NCI-H146 treated with DMSO at 0.1 percent for 48 hours (cell line): ENCODE results near the gene PRKCQ.

Experiments
- DNase-seq: peaks from one replicate; lab custom pipeline; 2025; ENCODE audit not compliant: unreplicated experiment; lab: John Stamatoyannopoulos, UW

Gene PRKCQ

DNA sequence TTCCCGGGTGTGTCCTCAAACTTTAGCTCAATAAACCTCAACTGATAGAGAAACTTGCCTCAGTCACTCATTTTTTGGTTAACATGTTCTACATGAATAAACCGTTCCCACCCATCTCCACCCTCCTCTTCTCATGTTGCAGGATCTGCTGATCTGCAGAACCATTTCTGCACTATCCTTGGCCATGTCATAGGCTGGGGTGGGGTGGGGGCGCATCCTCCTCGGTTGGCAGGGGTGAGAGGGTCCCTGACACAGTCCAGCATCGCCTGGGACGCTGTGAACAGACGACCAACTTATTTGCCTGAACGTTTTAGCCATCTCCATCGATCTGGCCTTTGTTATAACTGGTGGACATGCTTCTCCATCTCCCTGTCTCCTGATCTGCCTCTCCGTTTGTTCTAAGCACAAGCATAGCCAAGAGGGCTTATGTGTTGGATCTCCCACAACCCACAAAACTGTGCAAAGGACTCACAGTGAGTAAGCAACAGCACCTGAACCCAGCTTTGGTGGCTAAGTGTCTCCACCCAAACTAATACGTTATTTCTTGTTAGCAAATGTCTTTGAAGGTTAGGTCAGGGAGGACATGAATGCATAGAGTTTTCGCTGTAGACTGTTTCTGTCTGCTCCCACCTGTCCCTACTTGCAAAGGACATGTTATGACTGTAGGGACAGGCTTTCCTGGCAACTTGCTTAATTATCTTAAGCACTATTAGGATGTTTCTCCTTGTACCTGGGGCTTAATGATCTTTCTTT lies 51.7 kb downstream of the PRKCQ start:
- no peak for DNase-seq

DNA sequence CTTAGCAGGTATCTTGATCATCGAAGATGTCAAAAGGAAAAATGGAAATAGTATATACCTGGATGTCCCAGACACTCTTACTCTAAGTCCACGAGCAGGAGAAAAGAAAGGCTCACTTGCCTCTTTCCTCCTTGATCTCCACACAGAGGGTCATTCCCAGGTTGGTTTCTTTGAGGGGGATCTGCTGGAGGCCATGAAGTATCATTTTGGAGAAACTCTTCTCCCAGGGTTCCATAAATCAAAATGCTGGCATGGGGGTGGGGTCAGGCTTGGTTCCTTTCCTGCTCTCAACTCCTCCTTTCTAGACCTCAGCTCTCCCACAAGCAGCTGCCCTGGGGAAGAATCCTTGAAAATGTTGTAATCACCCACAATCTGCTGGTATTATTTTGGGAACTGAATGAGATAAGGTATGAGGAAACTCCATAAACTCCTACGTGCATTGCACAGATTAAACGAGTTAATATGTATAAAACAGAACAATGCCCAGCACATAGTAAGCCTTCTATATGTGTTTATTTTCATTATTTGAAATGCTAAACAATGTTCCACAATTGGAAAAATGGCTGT lies 54.4 kb downstream of the PRKCQ start:
- no peak for DNase-seq

DNA sequence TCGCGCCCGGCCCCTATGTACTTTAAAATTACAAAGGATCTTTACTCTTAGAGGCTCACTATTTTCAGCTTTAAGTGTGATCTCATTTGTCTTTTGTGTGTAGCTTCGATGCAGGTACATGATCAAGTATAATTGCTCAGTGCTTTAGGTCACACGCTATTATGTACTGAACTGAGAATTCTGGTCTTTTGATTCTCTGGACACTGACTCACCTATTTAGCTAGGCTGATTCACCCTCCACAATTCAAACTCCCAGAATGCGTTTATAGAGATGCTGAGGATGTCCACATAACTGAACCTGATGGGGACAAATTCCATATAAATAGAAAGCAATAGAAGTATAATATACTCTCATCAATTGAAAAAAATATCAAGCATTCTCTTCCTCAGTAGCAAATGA lies 57.8 kb downstream of the PRKCQ start:
- no peak for DNase-seq

DNA sequence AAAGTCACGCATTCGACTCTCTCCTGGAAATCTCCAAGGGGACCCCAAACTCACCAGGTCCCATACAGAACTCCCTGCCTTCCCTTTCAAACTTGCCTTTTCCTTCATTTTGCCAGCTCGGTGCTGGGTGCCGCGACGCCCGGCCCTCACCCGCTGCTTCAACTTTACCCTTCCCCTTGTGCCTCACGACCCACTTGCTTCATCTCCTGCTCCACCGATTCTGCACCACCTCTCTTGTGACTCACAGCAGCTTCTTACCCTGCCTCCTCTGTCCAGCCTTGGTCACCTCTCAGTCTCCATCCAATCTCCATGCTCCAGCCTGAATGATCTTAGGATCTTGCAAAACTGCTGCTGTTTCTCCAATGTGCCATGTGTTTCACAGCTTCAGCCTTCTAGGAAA lies 59.9 kb downstream of the PRKCQ start:
- no peak for DNase-seq

DNA sequence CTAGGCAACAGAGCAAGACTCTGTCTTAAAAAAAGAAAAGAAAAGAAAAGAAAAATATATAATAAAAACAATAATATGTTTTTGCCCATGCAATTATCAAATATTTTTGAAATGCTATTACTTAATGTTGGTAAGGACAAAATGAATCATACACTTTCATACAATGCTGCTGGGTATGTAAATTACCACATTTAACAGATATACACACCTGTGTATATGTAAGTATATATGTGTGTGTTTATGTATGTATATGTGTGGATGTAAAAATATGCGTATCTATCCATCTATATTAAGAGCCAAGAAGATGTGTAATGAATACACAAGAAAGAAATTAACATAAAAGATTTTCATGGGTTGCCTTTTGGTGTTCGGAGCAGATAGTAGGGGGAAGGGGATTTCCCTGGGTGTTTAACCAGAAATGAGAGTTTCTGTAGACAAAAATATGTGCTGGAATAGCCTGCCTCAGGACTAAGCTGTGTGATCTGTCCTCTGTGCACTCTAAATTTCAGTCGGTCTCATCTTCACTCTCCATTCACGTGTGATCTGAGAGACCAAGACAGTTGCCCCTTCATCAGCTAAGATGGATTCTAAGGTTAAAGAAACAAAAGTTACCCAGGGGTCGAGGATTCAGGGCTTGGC lies 61.2 kb downstream of the PRKCQ start:
- DNase-seq: no peak

DNA sequence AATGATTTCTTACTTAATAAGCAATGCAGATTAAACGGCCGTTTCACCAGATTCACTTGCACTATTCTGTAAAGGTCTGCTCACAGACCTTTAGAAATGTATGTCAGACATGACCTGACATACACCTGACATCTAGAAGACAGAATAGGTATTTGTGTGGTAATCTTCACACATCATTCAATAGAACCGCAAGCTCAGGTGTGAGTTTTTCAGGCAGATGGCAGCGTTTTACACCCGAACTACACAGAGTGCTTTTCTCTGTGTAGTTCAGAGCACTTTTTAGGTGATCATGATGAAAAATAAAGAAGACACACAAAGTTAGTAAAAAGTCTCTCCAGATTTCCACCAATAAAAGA lies 63.2 kb downstream of the PRKCQ start:
- no peak for DNase-seq

DNA sequence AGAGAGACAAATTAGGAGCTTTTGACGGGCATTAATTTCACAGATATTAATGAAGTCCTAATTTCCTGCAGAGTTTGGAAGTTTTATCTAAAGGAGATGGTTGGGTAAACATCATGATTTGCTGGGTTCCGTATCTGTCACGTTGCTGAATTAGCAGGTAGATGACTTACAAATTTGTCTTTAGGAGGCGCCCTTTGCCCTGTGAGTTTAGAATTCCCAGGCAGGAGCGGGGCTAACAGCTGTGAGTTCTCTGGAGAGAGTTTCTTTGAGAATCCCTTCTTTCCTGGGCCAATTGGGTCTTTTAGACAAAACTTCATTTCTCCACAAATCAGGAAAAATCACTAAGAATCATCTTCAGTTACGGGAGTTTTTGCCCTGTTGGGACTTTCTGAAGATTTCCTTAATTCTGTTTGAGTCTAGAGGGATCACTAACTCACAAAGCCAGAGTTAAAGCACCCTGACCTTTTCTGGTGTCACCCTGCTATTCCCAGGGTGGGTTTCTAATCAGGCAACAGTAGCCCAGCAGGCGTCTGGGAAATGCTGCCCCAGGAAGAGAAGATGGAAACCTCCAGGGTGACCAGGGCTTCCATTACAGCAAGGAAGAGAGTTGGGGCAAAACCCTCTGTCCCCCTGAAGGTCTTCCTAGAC lies 63.7 kb downstream of the PRKCQ start:
- no peak for DNase-seq

DNA sequence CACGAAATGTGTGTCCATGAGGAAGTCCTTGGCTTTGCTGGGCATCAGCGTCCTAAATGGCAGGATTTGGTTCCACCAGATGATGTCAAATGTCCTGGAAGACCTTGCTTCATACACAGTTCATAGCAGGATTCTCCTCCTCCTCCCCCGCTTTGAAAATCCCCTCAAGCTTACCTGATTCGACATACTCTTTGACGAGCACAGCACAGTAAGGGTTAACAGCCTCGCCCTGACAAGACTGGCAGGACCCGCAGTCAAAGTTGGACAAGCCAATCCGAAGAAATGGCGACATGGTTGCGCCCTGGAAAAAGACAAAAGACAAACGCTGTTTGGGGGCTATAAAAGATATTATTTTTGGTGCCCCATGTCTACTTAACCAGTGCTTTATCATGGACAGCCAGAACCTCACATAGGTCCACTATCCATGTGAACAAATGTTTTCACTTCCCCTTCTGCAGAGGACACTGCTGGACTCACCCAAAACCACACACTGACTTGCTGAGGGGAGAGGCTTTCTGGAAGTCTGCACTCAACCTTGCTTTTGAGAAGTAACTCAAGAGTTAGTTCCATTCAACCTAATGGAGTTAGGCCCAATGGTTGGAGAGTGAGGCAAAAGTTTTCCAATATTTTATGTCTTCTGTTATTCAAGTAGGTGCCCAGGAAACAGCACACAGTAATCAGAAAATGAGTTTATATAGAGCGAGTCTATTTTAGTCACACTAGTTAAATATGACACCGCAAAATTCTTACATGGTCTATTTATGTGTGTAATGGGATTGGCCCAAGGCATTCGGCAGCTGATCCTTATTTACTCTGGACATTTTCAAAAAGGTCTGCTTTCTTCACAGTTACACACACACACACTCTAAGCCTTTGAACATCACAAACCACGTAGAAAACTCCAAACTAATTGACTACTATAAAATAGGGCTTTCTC lies 65.0 kb downstream of the PRKCQ start:
- DNase-seq: no peak

DNA sequence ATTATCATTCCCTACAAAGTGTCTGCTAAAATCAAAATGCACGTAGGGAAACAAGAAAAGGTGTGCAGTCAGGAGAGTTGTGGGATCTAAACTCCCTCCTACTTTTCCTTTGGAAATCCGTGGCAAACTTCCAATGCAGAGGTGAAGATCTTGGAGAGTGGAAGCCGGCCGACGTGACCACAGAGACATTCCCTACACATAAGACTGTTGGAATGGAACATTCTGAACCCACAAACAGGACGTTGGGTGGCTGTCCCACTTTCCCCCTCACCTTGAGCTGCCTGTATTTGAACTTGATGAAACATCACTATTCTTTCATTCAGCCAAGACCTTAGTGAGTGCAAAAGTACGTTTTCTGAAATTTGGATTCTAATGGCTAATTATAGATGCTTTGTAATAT lies 65.9 kb downstream of the PRKCQ start:
- DNase-seq: no peak

DNA sequence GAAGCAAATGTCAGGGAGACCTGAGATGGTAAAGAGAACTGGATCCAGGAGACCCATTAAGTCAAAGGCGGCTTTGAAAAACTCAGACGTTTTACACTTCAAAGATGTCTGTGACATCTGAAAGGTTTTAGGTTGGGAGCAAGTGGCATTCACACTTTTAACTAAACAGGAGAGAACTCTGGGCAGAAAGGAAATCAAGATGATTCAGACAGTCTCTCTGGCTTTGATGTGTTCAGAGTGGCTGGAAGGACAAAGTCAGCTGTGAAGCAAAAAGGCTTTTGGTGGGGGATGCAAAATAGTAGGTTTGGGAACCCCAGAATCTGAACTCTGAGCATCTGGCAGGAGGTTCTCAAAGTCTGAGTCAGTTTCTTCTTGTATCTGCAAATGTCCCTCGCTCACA lies 66.6 kb downstream of the PRKCQ start:
- DNase-seq: no peak

DNA sequence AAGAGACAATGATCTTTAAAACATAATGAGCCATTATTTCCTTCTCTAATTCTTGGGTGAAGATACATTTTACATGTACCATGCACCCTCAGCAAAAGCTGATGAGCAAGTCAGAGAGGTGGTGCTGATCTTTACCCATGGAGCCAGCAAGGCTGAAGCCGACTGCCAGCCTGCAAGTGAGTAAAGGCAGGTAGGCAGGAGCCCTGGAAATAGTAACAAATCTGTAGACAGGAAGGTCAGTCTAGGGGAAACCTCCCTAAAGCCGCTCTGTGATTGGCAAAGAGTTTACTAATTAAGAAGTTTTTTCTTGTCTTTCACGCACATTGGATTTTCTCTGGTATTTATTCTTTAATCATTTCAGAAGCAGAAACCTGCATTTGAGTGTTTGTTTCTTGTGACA lies 67.9 kb downstream of the PRKCQ start:
- no peak for DNase-seq

DNA sequence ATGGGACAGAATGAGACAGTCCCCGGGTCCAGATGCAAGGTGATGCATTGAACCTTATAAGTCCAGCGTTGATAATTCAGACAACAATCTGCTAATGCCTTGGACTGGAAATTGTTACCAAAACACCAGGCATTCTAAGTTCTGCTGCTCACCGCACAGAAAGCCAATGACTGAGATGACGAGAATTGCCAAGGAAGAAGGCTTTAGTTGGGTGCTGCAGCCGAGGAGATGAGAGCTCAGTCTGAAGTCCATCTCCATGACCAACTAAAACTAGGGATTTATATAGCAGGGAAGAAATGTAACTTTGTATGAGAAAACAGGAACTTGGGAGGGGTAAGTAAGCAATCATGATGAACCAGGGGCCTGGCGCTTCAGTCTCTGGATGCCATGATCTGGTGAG lies 68.7 kb downstream of the PRKCQ start:
- no peak for DNase-seq

DNA sequence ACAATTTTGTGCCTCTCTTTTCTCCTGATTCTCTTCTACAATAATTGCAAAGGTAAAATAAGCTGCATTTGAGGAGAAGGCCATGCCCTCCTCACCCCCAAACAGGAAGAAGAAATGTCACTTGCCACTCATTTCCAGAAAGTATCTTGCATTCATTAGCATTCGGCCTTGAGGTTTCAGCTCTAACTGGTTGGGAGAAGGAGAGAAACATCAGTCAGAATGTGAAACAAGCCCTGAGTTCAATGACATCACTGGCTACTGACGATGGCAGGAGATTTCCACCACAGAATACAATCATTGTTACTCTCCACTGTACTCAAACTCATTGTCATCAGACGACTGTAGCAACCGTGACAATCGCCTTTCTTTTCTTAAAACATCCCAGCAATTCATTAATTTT lies 72.8 kb downstream of the PRKCQ start:
- no peak for DNase-seq

DNA sequence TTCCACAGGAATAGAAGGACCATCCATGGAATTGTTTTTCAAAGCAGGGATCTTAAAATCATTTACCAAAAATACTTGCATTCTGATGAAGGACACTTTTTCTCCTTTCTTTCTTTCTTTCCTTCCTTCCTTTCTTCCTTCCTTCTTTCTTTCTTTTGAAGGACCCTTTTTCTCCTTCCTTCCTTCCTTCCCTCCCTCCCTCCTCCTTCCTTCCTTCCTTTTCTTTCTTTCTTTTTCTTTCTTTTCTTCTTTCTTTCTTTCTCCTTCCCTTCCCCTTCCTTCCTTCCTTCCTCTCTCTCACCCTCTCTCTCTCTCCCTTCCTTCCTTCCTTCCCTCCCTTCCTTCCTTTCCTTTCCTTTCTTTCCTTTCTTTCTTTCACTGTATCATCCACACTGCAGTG lies 74.8 kb downstream of the PRKCQ start:
- no peak for DNase-seq

DNA sequence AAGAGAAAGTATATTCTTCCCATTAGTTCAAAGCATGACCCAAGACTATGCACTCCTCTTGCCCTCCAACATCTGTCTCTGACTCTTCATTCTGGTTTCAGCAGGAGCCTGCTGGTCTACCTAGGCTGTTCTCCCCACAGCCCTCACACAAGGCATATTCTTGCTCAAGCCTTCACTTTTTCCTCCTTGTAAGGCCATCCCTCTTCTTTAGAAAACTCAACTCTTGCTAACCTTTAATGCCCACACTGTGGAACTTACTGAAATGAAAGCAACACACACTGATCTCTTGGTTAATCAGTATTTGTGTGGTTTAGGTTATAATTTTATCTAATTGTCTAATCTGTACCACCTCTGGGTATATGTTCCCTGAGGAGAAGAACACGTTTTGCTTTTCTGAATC lies 75.8 kb downstream of the PRKCQ start:
- no peak for DNase-seq

DNA sequence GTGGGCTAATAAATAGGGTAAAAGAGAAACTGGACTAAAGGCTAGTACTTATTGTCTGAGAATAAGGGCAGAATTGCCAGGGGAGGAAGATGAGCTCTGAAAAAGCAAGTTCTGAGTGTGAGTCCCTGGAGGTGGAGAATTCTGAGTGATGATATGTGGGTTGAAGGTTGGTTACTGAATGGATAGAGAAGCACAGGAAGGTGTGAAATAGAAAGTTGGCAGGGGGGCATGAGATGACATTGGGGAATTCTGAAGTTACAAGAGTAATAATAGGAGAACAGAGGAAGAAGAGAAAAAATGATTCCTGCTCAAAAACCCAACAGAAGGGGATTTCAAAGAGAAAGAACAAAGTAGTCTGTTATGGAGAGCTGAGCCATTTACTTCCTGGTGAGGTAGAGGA lies 76.9 kb downstream of the PRKCQ start:
- DNase-seq: no peak

DNA sequence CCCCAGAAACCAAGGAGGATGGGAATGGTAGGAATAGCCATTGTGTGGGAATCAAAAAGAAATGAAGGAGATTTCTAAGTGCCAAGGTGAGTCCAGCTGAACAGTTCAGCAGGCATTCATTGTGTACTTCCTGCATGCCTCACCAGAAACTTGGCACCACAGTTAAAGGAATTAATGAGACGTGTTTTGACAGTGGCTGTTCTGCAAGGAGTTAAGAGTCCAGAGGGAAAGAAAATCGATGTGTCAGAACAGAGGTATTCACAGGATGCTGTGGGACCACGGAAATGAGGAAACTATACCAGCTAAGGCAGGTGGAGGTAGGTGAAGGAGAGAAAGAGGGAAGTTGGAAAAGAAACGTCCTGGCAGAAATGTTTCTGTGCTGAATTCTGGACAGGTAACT lies 78.1 kb downstream of the PRKCQ start:
- no peak for DNase-seq

DNA sequence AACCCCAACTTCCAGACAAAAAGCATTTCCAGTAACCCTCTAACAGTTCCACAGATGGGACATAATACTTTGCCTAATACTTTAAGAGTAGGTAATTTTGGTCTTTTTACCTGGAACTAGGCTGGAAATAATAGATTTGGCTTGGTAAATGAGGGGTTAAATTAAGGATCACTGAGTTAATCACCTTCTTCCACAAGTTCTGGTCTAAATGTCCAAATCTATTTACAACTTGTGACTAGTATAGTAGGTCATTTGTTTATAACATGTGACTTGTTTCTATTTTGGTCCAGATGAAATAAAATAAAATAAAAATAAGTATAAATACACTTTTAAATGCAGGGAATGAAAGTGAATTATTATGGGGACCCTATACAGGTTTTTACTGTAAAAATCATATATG lies 80.1 kb downstream of the PRKCQ start:
- DNase-seq: no peak

DNA sequence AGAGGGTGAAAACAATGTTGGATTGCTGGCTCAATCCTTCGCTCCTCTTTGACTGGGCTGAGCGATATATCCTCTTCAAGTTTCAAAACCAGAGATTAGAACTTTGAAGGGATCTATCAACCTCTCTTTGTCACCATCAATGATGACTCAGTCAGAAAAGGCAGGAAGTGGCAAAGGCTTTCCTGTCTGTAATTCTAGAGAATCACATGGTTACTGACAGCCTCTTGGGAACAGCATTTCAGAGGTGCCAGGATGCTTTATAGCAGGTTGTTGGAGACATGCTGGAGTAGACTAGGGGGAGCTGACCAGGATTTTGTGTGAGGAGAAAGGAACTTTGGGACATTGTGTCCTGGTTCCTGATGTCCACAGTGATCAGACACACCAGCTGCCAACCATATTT lies 81.3 kb downstream of the PRKCQ start:
- no peak for DNase-seq

DNA sequence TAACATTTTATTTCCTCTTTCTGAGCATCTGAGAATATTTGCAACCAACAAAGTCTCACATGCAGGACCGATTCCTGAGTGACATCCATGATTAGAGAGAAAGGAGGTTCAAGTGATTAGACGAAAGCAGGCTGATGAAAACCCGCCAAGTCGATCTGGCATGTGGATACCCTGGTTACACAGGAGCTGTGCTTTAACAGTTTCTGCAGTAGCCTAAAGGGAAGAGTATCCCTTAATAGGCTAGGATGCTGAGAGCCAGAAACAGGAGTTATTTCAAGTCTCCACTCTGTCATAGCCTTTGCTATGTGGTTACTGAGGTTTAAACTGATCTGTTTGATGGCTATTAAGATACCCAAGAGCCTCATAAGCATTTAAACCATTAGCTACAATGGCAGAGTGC lies 82.5 kb downstream of the PRKCQ start:
- no peak for DNase-seq

DNA sequence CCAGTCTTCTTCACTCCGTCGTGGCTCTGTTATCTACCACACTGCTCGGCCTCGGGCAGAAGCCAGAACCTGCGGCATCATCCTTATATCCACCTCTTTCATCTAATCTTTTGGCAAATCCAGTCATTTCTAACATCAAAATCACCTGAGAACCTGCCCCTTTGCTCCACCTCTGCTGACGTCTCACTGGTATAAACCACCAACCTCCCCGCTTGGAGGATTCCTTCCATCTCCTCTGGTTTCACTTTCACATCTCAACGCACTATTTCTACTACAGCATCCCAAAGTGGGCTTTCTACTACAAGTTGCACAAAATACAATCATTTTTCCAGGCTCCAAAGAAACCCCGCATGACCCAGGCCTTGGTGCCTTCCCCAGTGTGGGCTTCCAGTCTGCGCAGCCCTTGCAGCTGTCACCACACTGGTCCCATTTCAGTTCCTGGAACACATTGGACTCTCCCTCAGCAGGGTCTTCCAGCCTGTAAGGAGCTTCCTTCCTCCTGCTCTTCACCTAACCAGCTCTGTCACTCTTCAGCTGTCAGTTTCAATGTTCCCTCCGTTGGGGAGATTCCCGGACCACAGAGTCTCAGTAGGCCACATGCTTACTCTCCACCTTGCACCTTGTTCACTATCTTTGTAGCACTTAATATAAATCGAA lies 85.0 kb downstream of the PRKCQ start:
- no peak for DNase-seq
